HG03558 (cell line): ENCODE results near the gene SSU72.
"Not testable (repeated sequence)": the region's sequence is repeated elsewhere in the genome, so short reads cannot be mapped to it uniquely, and the experiment has no call there.

Experiments used
- ATAC-seq: cut with Tn5 transposase; IDR thresholded peaks from one replicate; pipeline ENCODE4 v1.9.1; 2021; ENCODE audit warnings: moderate number of reproducible peaks; ENCODE audit not compliant: unreplicated experiment; ENCODE audit errors: extremely low read depth

Gene SSU72

DNA sequence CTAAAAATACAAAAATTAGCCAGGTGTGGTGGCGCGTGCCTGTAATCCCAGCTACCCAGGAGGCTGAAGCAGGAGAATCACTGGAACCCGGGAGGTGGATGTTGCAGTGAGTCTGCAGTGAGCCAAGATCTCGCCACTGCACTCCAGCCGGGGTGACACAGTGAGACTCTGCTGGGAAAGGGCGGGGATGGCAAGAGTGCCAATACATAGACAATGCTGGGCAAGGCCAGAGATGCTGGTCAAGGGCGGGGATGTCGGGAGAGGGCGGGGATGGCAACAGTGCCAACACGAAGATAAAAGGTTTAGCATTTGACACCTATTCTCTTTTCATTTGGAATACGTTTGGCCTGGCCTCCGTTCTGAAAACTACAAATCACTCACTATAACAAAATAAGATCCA, 11.0 kb downstream of the SSU72 start:
- no peak for ATAC-seq

GRCh38 chr1:1562556-1563195, 12.0 kb downstream of the SSU72 start:
- no peak for ATAC-seq

DNA sequence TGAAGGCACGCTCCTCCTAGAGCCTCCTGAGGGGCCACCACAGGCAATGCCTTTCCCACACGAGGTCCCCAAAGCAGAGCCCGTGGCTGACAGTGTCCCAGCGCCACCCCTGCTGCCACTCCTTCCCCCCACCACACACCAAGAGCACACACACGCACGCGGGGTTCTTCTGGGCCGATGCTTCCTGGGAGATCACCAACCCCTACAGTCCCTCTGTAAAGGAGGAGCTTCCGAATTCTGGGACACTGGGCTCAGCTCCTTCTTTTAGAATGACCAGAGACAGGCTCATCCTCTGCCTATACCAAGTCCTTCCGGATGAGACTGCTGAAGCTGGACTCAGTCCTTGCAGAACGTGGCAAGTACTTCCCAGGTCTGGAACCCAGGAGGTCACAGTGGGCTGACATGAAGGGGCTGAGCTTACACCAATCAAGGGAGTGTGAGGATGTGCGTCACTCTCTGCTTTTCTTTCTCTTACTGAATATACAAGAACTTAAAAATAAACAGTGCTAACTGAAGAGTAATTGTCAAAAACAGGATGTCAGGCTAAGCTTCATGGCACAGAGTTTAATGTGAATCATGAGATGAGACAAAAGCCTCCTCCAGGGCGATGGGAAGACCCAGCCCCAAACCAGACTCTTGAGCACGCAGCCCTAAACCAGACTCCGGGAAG, 12.7 kb downstream of the SSU72 start:
- ATAC-seq: no peak

GRCh38 chr1:1560178-1560577, 14.5 kb downstream of the SSU72 start:
- ATAC-seq: no peak

DNA sequence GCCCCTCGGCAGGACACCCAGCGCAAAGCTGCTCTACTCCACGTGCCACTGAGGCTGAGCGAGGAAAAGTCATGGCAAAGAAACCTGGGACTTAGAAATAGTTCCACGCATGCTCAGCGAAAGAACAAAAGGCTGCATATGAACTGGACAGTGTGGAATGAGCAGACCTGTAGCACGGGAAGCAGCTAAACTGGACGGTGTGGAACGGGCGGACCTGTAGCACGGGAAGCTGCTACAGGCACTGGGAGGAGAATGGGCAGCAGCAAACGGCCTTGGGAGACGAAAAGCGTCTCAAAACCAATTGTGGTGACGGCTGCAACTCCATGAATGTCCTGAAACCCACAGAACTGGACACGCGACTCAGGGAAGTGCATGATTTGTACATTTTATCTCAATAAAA, 15.6 kb downstream of the SSU72 start:
- ATAC-seq: no peak

GRCh38 chr1:1558591-1558990, 16.1 kb downstream of the SSU72 start:
- ATAC-seq: no peak

DNA sequence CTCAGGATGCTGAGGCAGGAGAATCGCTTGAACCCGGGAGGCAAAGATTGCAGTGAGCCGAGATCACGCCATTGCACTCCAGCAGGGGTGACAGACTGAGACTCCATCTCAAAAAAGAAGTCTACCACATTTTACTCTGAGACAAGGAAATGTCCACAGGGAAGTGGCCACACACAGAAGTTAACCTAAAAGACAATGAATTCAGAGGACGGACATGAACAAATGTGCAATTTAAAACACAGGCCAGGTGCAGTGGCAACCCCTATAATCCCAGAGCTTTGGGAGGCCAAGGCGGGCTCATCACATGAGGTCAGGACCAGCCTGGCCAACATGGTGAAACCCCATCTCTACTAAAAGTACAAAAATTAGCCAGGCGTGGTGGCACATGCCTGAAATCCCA, 17.0 kb downstream of the SSU72 start:
- ATAC-seq: not testable (repeated sequence)

- not testable (repeated sequence) for ATAC-seq
Observed at GRCh38 chr1:1556961-1557360, 17.7 kb downstream of the SSU72 start.

DNA sequence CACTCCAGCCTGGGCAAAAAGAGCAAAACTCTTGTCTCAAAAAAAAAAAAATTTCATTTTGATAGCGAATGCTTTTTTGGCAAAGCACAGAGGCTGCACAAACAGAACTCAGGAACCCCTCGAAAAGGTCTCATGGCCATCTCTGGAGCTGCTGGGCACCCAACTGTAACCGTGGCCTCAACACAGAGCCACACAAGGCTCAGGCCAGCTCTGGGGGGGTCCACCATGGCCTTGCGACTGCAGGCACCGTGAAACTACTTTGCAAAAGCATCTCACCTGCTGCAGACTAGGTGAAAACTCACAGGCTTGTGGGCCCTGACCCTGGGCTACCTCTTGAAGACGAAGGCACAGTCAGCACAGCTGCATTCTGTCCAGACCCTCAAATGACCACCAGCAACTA, 18.2 kb downstream of the SSU72 start:
- no peak for ATAC-seq

GRCh38 chr1:1554926-1555915, 19.4 kb downstream of the SSU72 start:
- ATAC-seq: no peak

DNA sequence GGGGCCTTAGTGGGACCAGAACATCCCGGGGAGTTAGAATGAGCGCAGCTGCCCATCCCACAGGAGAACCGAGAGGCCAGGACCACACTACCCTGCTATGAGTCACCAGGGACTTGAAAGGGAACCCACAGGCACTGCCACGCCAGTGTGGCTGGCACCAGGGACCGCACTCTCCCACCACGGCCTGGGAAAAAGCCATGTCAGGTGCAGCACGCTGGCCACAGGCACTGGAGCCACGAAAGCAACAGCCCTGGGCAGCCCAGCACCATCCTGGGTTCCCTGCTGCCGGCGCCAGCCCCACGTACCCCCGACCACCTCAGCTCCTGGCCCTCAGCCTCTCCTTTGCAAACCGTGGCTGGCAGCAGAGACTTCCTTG, 20.1 kb downstream of the SSU72 start:
- no peak for ATAC-seq

GRCh38 chr1:1553821-1554494, 20.7 kb downstream of the SSU72 start:
- no peak for ATAC-seq

DNA sequence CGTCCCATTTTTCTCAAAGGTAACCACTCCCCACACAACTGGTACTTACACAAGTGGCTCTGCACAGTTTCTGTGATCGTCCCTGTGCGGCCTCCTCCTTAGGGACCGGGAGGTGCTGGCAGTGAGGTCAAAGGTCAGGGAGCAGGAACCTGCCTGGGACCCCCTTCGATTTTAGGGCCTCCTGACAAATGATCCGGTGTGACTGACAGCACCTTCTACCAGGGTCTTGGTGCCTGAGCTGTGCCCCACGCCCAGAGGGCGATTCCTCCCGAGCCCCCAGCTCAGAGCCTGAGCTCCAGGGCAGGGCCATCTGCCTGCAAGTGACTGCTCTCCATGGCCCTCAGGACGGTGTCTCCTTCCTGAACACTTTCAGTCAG, 22.4 kb downstream of the SSU72 start:
- no peak for ATAC-seq

DNA sequence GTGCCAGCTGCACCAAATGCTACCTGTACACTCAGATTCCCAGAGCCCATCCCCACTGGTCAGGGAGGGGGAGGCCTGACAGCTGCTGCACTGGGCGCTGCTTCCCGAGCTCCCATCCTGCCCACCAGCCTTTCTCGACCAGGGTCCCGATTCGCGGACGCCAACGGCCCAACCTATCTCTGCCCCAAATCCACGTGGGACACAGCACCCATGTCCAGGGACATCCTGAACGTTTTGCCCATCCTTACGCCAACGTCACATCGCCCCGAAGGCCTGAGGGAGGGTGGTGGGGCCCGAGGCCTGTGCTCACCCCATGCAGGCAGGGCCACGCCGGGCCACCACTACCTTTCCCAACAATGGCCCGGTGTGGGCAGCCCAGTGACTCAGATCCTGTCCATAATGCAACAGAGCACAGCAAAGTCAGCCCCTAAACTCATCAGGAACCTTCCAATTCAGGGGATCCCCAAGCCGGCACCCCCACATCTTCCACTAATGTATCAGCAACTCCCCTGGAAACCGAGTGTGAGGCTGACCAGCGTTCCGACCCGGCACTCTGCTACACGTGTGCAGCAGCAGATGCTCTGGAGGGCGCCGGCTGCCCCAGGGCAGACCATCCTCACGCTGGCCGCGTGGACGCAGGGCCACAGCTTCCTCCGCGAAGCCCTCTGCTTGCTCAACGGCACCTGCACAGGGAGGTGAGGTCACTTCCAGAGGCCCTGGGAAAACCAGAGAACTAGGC, 23.0 kb downstream of the SSU72 start:
- no peak for ATAC-seq

- no peak for ATAC-seq
Observed at GRCh38 chr1:1550591-1551432, 23.9 kb downstream of the SSU72 start.

DNA sequence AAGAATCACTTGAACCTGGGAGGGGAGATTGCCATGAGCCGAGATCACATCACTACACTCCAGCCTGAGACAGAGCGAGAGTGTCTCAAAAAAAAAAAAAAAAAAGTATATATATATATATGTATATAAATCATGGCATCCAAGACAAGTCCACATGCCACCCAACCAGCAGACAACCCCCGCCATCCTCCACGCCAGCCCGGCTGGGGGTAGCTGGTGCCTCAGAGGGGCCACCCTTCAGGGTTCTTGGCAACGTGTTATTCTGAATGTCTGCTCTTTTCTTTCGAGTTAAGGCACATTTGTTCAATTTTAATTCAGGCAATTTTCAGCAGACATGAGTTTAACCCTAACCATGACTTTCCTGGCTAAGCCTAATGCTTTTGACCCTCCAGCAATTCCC, 24.6 kb downstream of the SSU72 start:
- no peak for ATAC-seq

DNA sequence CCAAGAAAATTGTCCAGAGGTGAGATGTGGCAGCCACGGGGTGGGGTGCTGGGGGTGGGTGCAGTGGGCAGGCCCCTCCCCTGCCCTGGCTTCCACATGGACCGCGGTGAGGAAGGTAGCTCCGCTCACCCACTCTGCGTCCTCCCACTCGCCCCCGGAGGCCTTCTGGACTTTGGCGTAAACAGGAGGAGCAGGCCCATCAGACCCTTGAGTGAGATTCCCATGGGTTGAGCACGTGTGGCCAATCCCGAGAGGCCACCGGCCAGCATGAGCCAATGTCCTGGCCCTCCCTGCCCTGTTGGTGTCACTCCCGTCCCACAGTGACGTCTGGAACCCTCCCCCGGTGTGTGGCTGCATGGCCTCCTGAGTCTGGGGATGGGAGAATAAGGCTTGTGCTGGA, 26.1 kb downstream of the SSU72 start:
- ATAC-seq: no peak

DNA sequence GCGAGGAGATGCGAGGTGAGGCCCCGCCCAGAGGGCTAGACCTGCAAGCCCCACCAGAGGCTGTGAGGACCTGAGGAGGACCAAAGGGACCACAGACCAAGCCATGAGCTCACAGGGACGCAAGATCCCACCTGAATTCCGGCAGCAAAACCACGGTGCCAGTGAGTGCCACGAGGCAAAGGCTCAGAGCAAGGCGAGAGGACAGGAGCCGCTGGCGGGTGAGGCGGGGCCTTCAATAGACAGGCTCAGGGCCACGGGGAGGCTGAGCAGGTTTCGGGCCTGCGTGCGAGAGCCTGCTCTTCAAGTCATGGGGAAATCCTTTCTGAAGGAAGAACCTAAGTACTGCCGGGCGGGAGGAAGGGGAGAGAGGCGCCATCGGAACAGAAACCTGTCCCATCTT, 27.2 kb downstream of the SSU72 start:
- ATAC-seq: no peak

- ATAC-seq: no peak
Observed at GRCh38 chr1:1547011-1547410, 27.7 kb downstream of the SSU72 start.
